NT2/D1 (cell line): ENCODE data around the gene UQCC2.

Experiments used
- YY1 ChIP-seq: IDR thresholded peaks from 2 replicates; pipeline ENCODE4 v1.6.1; 2011; ENCODE audit not compliant: insufficient read length, insufficient read depth
- ZNF274 ChIP-seq: IDR thresholded peaks from 2 replicates; pipeline ENCODE4 v1.6.1; 2011; ENCODE audit warnings: mild to moderate bottlenecking, low read depth, low read length

GRCh38 chr6:33683576-33684427 is 27.7 kb downstream of the UQCC2 start:
- no peak for TF ChIP-seq YY1
- TF ChIP-seq ZNF274 = no peak
